Measurements from ENCODE around the gene NT5C. TPM values are rescaled to one million over a fixed set of nuclear protein-coding genes. Genes with fewer than 3 reads are reported as not detected.

NT5C gene
- polyA plus RNA-seq, 4 donors, result 48.6 to 169 (median 111) TPM

DNA sequence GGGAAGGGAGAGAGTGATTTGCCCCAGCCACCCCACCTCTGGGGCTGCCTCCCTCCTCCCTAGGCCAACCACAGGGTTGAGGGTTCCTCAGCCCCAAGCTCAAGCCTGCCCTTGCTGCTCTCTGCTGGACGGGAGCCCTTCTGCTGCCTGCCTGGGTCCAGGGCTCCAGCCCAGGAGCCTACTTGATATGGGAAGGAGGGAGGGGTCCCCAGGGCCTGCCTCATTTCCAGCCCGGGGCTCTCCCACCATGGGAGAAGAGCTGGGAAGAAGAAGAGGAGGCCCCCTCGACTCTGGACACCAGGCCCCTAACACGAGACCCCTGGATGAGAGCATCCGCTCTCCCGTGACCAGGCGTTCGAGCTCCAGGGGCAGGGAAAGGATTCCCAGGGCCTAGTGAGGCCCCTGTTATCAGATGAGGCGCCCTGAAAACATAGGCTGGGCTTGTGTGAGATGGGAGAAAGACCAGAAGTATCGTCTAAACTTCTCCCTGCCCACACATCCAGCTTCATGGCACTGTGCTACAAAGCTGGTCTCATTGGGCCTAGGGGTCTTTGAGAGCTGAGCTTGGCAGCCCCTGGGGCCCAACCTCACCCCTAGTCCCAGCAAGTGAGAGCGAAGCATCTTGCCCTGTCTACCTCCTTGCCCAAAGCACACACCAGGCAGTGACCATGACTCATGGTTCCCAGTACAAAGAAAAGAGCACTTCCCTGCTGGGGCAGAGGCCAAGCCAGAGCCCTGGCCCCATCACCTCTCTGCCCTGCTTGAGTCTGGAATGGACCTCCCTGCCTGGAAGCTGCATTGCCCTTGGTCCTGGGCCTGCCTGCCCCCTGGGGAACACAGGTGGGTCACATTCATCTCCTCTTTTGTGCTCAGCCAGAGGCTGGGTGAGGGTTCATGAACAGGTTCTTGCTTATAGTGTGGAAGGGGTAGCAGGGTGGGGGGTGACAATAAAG lies 42.8 kb downstream of the NT5C start:
- FAIRE-seq (no peak), DNase-seq (peak; percentile 69 to 84)
- Histone ChIP-seq H3K27me3 (ENCODE audit: control insufficient read depth in 3 of 3, insufficient read depth in 3 of 3, low read length in 3 of 3) (no peaks in the 10 kb centered on the region), H3K9me3 (ENCODE audit: control insufficient read depth in 2 of 2, insufficient read depth in 1 of 2, low read depth in 1 of 2, low read length in 1 of 2) (no peaks in the 10 kb centered on the region), H3K4me3 (ENCODE audit: low read depth in 1 of 3, low read length in 3 of 3) (peak overlapping the region; percentile 54 to 84 (median 68)), H3K27ac (ENCODE audit: low read depth in 1 of 3, low read length in 2 of 3) (peak overlapping the region; percentile 97 to 99 (median 99)), H3K4me1 (ENCODE audit: control insufficient read depth in 3 of 3, insufficient read depth in 2 of 3, low read depth in 1 of 3, low read length in 2 of 3) (peaks cover 0 to 82% (median 2%) of the 10 kb centered on the region in 3 donors), H3K36me3 (ENCODE audit: control insufficient read depth in 3 of 3, insufficient read depth in 2 of 3, low read depth in 1 of 3, low read length in 3 of 3) (peaks cover 0 to 12% (median 0%) of the 10 kb centered on the region in 3 donors)
- 64 to 71% (median 65%) methylated on average over 11 of the region's 11 CpGs for WGBS, 3 donors

DNA sequence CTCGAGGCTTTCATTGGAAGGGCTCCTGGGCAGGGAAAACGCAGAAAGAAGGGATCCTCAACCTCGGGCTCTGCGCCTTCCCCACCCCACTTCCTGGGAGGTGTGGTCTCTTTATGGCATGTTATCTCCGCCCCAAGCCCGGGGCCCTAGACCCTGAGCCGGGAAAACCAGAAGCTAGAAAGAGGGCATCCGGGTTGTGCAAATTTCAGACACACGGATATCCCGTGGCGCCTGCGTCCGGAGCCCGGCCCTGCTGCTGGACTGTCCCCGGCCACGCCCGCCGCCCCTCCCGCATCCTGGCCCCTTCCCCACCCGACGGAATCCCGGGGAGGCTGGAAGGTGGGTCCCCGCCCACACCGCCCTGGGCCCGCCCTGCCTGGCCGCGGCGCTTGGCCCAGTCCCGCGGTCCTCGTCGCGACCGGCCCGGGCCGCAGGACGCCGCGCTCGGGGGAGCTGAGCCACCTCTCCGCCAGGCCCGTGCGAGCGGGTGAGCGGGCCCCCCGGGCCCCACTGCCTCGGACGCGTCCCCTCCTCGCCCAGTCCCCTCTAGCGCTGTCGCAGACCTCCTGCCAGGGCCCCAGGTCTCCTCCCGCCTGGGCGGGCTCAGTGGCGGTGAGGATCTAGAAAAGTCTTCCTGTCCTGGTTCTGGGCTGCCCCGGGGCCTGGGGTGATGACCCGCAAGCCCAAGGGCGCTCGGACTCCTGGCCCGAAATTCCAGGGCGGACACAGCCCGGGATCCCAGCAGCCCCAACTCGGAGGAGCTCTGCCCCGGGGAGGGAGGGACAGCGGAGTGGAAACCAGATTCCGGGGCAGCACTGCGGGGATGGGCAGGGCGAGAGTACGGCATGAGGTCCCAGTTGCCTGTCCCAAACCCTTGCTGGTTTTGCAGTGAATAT lies 43.7 kb downstream of the NT5C start, which contains the start of gene SLC16A5:
SLC16A5 (plus strand) TSS at position 397 of the 896 bp plus-strand sequence. CDS start 5,683 bp downstream, outside the sequence.
- 2 to 6% (median 3%) methylated on average over 53 to 69 of the region's 69 CpGs for WGBS, 3 donors

GRCh38 chr17:75087182-75087557 lies 44.4 kb downstream of the NT5C start:
- Histone ChIP-seq H3K4me1 (ENCODE audit: control insufficient read depth in 3 of 3, insufficient read depth in 2 of 3, low read depth in 1 of 3, low read length in 2 of 3) (peaks cover 0 to 67% (median 0%) of the 10 kb centered on the region in 3 donors), H3K4me3 (ENCODE audit: low read depth in 1 of 3, low read length in 3 of 3) (peak overlapping the region in 2 of 3 donors; percentile 68 to 84), H3K27me3 (ENCODE audit: control insufficient read depth in 3 of 3, insufficient read depth in 3 of 3, low read length in 3 of 3) (no peaks in the 10 kb centered on the region), H3K27ac (ENCODE audit: low read depth in 1 of 3, low read length in 2 of 3) (peak overlapping the region; percentile 97 to 99 (median 97)), H3K36me3 (ENCODE audit: control insufficient read depth in 3 of 3, insufficient read depth in 2 of 3, low read depth in 1 of 3, low read length in 3 of 3) (peaks cover 0 to 4% (median 0%) of the 10 kb centered on the region in 3 donors), H3K9me3 (ENCODE audit: control insufficient read depth in 2 of 2, insufficient read depth in 1 of 2, low read depth in 1 of 2, low read length in 1 of 2) (no peaks in the 10 kb centered on the region)
- WGBS, 3 donors, result 55 to 64% (median 58%) methylated on average over 12 of the region's 12 CpGs
- DNase-seq (no peak), FAIRE-seq (no peak)

More for the DNA sequence above, 43.7 kb downstream of the NT5C start, which contains the start of gene SLC16A5:
- H3K27ac ChIP-seq (ENCODE audit: low read depth in 1 of 3, low read length in 2 of 3), result peak within 1 kb of the TSS; percentile 97 to 99 (median 99)
- DNase-seq, result peak; percentile 92 to 96
- H3K27me3 ChIP-seq (ENCODE audit: control insufficient read depth in 3 of 3, insufficient read depth in 3 of 3, low read length in 3 of 3), result no peaks in the 10 kb centered on the region
- peaks cover 0 to 4% (median 0%) of the 10 kb centered on the region in 3 donors for H3K36me3 ChIP-seq (ENCODE audit: control insufficient read depth in 3 of 3, insufficient read depth in 2 of 3, low read depth in 1 of 3, low read length in 3 of 3)
- peak within 1 kb of the TSS; percentile 54 to 84 (median 68) for H3K4me3 ChIP-seq (ENCODE audit: low read depth in 1 of 3, low read length in 3 of 3)
- FAIRE-seq, result no peak
- H3K9me3 ChIP-seq (ENCODE audit: control insufficient read depth in 2 of 2, insufficient read depth in 1 of 2, low read depth in 1 of 2, low read length in 1 of 2), result no peaks in the 10 kb centered on the region
- H3K4me1 ChIP-seq (ENCODE audit: control insufficient read depth in 3 of 3, insufficient read depth in 2 of 3, low read depth in 1 of 3, low read length in 2 of 3), result peaks cover 0 to 74% (median 0%) of the 10 kb centered on the region in 3 donors

GRCh38 chr17:75086496-75087181 lies 44.9 kb downstream of the NT5C start:
- H3K9me3 ChIP-seq (ENCODE audit: control insufficient read depth in 2 of 2, insufficient read depth in 1 of 2, low read depth in 1 of 2, low read length in 1 of 2), result no peaks in the 10 kb centered on the region
- H3K36me3 ChIP-seq (ENCODE audit: control insufficient read depth in 3 of 3, insufficient read depth in 2 of 3, low read depth in 1 of 3, low read length in 3 of 3), result peaks cover 0 to 4% (median 0%) of the 10 kb centered on the region in 3 donors
- FAIRE-seq (no peak), DNase-seq (peak; percentile 71 to 88)
- peaks cover 0 to 62% (median 0%) of the 10 kb centered on the region in 3 donors for H3K4me1 ChIP-seq (ENCODE audit: control insufficient read depth in 3 of 3, insufficient read depth in 2 of 3, low read depth in 1 of 3, low read length in 2 of 3)
- H3K27me3 ChIP-seq (ENCODE audit: control insufficient read depth in 3 of 3, insufficient read depth in 3 of 3, low read length in 3 of 3), result no peaks in the 10 kb centered on the region
- 44 to 66% (median 62%) methylated on average over 15 of the region's 15 CpGs for WGBS, 3 donors
- H3K27ac ChIP-seq (ENCODE audit: low read depth in 1 of 3, low read length in 2 of 3), result peak overlapping the region; percentile 47 to 99 (median 97)
- no peak overlapping the region for H3K4me3 ChIP-seq (ENCODE audit: low read depth in 1 of 3, low read length in 3 of 3)

DNA sequence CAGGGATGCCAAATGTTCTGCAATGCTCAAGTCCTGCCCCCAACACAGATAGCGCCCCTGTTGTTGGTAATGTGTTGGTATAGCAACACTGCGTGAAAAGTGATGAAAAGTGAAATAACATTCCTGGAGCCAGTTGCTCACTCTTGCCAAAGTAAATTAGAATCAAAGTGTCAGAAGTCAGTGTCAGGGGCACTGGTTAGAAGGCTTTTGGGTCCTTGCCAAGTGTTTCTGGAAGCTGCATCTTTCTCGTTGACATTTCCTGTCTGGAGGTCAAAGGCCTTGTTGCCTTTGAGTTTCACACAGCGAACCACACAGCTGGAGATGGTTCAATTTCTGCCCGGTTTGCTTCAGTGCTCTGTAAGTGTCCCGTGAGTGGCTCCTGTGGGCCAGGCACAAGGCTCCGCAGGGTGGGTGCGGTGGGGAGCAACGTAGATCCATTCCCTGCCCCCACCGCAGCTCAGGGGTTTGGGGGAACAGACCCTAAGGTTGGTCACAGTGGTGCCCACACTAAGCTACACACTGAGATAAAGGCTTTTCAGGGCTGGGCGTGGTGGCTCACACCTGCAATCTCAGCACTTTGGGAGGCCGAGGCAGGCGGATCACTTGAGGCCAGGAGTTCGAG lies 47.4 kb downstream of the NT5C start:
- FAIRE-seq (no peak), DNase-seq (peak in 1 of 2 donors; percentile 72)
- H3K27ac ChIP-seq (ENCODE audit: low read depth in 1 of 3, low read length in 2 of 3), result peak overlapping the region; percentile 23 to 50 (median 38)
- WGBS, 3 donors, result 46 to 52% (median 51%) methylated on average over 14 of the region's 14 CpGs
- H3K4me1 ChIP-seq (ENCODE audit: control insufficient read depth in 3 of 3, insufficient read depth in 2 of 3, low read depth in 1 of 3, low read length in 2 of 3), result peaks cover 0 to 53% (median 0%) of the 10 kb centered on the region in 3 donors
- H3K27me3 ChIP-seq (ENCODE audit: control insufficient read depth in 3 of 3, insufficient read depth in 3 of 3, low read length in 3 of 3), result no peaks in the 10 kb centered on the region
- H3K36me3 ChIP-seq (ENCODE audit: control insufficient read depth in 3 of 3, insufficient read depth in 2 of 3, low read depth in 1 of 3, low read length in 3 of 3), result no peaks in the 10 kb centered on the region
- H3K9me3 ChIP-seq (ENCODE audit: control insufficient read depth in 2 of 2, insufficient read depth in 1 of 2, low read depth in 1 of 2, low read length in 1 of 2), result no peaks in the 10 kb centered on the region
- H3K4me3 ChIP-seq (ENCODE audit: low read depth in 1 of 3, low read length in 3 of 3), result no peak overlapping the region

- peaks cover 5 to 59% (median 6%) of the 10 kb centered on the region in 3 donors for H3K4me1 ChIP-seq (ENCODE audit: control insufficient read depth in 3 of 3, insufficient read depth in 2 of 3, low read depth in 1 of 3, low read length in 2 of 3)
- DNase-seq (no peak), FAIRE-seq (no peak)
- H3K9me3 ChIP-seq (ENCODE audit: control insufficient read depth in 2 of 2, insufficient read depth in 1 of 2, low read depth in 1 of 2, low read length in 1 of 2), result no peaks in the 10 kb centered on the region
- no peak overlapping the region for H3K27ac ChIP-seq (ENCODE audit: low read depth in 1 of 3, low read length in 2 of 3)
- no peak overlapping the region for H3K4me3 ChIP-seq (ENCODE audit: low read depth in 1 of 3, low read length in 3 of 3)
- H3K36me3 ChIP-seq (ENCODE audit: control insufficient read depth in 3 of 3, insufficient read depth in 2 of 3, low read depth in 1 of 3, low read length in 3 of 3), result no peaks in the 10 kb centered on the region
- H3K27me3 ChIP-seq (ENCODE audit: control insufficient read depth in 3 of 3, insufficient read depth in 3 of 3, low read length in 3 of 3), result no peaks in the 10 kb centered on the region
- WGBS, 3 donors, result 83% methylated on average over 6 of the region's 6 CpGs
These were observed 48.9 kb downstream of the NT5C start for GRCh38 chr17:75082683-75083082.

DNA sequence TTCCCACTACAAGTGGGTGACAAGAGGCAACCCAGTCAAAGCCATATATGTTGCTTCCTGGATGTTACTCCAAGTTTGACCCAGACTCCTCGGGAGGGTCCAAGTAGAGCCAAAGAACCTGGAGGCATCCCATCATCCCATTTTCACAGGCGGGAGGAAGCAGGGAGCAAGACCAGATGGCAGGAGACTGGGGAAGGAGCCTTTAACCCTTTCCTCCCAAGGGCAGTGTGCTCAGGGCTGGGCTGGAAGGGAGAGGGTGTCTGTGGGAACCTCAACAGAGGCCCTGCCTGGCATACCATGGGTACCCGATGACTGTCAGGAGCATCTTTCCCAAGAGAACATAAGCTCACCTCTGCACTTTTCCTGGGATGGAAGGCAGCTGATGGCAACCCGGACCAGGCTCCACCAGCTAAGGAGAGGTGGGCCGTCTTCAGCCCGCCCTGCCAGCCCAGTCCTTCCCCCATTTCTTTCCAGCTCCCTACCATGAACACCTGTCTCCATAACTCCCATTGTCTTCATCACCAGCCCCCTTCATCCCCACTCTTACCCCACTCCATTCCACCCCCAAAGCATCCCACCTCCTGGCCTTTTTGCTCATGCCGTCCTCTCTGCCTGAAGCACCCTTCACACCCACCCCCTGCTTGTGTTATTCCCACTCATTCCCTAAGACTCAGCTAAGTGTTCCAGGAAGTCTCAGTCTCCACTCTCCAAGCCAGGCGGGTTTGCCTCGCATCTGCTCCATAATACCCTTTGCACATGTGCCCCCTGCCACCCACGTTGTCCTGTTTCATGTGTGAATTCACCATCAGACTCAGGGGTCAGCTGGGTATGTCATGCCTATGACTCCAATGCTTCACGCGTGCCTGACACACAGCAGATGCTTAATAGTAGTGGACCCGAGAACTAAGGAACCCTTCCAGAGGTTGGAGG lies 49.7 kb downstream of the NT5C start:
- no peak overlapping the region for H3K27ac ChIP-seq (ENCODE audit: low read depth in 1 of 3, low read length in 2 of 3)
- peaks cover 5 to 58% (median 6%) of the 10 kb centered on the region in 3 donors for H3K4me1 ChIP-seq (ENCODE audit: control insufficient read depth in 3 of 3, insufficient read depth in 2 of 3, low read depth in 1 of 3, low read length in 2 of 3)
- H3K27me3 ChIP-seq (ENCODE audit: control insufficient read depth in 3 of 3, insufficient read depth in 3 of 3, low read length in 3 of 3), result no peaks in the 10 kb centered on the region
- WGBS, 3 donors, result 76 to 90% (median 85%) methylated on average over 13 of the region's 13 CpGs
- no peaks in the 10 kb centered on the region for H3K9me3 ChIP-seq (ENCODE audit: control insufficient read depth in 2 of 2, insufficient read depth in 1 of 2, low read depth in 1 of 2, low read length in 1 of 2)
- H3K36me3 ChIP-seq (ENCODE audit: control insufficient read depth in 3 of 3, insufficient read depth in 2 of 3, low read depth in 1 of 3, low read length in 3 of 3), result no peaks in the 10 kb centered on the region
- H3K4me3 ChIP-seq (ENCODE audit: low read depth in 1 of 3, low read length in 3 of 3), result no peak overlapping the region
- FAIRE-seq (no peak), DNase-seq (no peak)

Measured in small intestine (tissue), 7 donors.